ENCODE data around the gene RNASEH1. TPM values are rescaled to one million over a fixed set of nuclear protein-coding genes. Genes with fewer than 3 reads are reported as not detected.

RNASEH1 gene
- total and polyA plus RNA-seq, 2 donors (not counting 1 experiment from before 2014, with no cell fraction given) = 23.8 to 31.2 TPM

DNA sequence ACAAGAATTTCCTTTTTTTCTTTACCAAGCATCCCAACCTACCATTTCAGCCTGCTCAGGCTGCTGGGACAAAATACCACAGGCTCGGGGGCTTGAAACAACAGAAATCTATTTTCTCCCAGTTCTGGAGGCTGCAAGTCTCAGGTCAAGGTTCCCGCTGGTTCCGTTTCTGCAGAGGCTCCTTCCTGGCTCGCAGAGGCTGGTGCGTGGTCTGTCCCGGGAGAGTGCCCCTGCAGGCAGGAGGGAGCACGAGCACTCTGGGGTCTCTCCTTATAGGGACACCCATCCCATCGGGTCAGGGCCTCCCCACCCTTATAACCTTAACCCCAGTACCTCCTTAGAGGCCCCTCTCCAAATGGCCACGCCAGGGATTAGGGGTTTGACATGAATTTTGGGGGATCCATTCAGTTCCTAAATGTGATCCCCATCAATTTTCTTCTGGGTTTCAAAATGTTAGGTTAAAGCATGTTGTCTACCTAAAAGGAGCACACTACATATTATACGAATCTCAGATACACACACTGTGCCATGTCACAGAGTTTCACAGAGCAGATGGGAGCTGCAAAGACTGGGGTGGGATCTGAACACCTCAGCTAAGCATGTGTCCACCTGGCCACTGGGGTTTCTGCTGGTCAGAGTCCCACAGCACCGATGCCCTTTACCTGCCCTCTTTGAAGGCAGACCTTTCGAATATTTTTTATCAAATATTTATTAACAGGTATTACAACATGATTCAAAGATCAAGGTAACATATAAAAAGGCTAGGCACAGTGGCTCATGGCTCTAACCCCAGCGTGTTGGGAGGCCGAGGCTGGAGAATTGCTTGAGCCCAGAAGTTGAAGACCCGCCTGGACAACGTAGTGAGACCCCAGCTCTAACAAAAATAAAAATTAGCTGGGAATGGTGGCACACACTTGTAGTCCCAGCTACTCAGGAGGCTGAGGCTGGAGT is 21.2 kb downstream of the RNASEH1 start:
- Histone ChIP-seq H3K27me3 (ENCODE audit: control insufficient read depth, insufficient read depth, low read length) (no peaks in the 10 kb centered on the region), H4K20me1 (ENCODE audit: control insufficient read depth, extremely low read depth, insufficient read depth, low read length) (no peaks in the 10 kb centered on the region), H3K4me1 (ENCODE audit: control insufficient read depth, extremely low read depth, insufficient read depth, low read length) (peaks cover 15% of the 10 kb centered on the region), H3K9ac (ENCODE audit: insufficient read depth, low read length) (peak overlapping the region; percentile 78), H3K79me2 (ENCODE audit: control insufficient read depth, insufficient read depth, low read length) (no peaks in the 10 kb centered on the region), H2AFZ (ENCODE audit: low read length) (peak overlapping the region; percentile 37), H3K4me3 (replicated peaks in 1 of 4; ENCODE audit: control extremely low read depth in 1 of 4, insufficient read depth in 1 of 4, low read depth in 3 of 4, low read length in 4 of 4) (peak overlapping the region; percentile 21 to 59 (median 45)), H3K27ac (ENCODE audit: insufficient read depth, low read length) (peak overlapping the region; percentile 98), H3K36me3 (ENCODE audit: control insufficient read depth, insufficient read depth, low read length) (peaks cover 6% of the 10 kb centered on the region), H3K9me3 (ENCODE audit: control insufficient read depth, insufficient read depth, low read depth, low read length) (no peaks in the 10 kb centered on the region), H3K4me2 (ENCODE audit: extremely low read depth, insufficient read depth, low read length) (peak overlapping the region; percentile 84)
- DNase-seq (ENCODE audit: low read depth in 2 of 2) = peak; percentile 57 to 62
- TF ChIP-seq EZH2 (IDR thresholded peaks at IDR 0.05; ENCODE audit: low read length, missing control alignments) = no peak
- TF ChIP-seq, protein P1, sequence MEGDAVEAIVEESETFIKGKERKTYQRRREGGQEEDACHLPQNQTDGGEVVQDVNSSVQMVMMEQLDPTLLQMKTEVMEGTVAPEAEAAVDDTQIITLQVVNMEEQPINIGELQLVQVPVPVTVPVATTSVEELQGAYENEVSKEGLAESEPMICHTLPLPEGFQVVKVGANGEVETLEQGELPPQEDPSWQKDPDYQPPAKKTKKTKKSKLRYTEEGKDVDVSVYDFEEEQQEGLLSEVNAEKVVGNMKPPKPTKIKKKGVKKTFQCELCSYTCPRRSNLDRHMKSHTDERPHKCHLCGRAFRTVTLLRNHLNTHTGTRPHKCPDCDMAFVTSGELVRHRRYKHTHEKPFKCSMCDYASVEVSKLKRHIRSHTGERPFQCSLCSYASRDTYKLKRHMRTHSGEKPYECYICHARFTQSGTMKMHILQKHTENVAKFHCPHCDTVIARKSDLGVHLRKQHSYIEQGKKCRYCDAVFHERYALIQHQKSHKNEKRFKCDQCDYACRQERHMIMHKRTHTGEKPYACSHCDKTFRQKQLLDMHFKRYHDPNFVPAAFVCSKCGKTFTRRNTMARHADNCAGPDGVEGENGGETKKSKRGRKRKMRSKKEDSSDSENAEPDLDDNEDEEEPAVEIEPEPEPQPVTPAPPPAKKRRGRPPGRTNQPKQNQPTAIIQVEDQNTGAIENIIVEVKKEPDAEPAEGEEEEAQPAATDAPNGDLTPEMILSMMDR (conservative IDR thresholded peaks at IDR 0.05 in 1 of 2, IDR thresholded peaks at IDR 0.05 in 1 of 2; ENCODE audit: low read depth in 1 of 2, low read length in 2 of 2) = peak; percentile 58 to 65

- Histone ChIP-seq H3K36me3 (ENCODE audit: control insufficient read depth, insufficient read depth, low read length) (peaks cover 6% of the 10 kb centered on the region), H4K20me1 (ENCODE audit: control insufficient read depth, extremely low read depth, insufficient read depth, low read length) (no peaks in the 10 kb centered on the region), H3K9ac (ENCODE audit: insufficient read depth, low read length) (peak overlapping the region; percentile 78), H3K4me2 (ENCODE audit: extremely low read depth, insufficient read depth, low read length) (peak overlapping the region; percentile 84), H3K4me1 (ENCODE audit: control insufficient read depth, extremely low read depth, insufficient read depth, low read length) (peaks cover 15% of the 10 kb centered on the region), H3K27me3 (ENCODE audit: control insufficient read depth, insufficient read depth, low read length) (no peaks in the 10 kb centered on the region), H3K27ac (ENCODE audit: insufficient read depth, low read length) (peak overlapping the region; percentile 98), H3K4me3 (replicated peaks in 1 of 4; ENCODE audit: control extremely low read depth in 1 of 4, insufficient read depth in 1 of 4, low read depth in 3 of 4, low read length in 4 of 4) (peak overlapping the region; percentile 21 to 59 (median 45)), H3K79me2 (ENCODE audit: control insufficient read depth, insufficient read depth, low read length) (no peaks in the 10 kb centered on the region), H3K9me3 (ENCODE audit: control insufficient read depth, insufficient read depth, low read depth, low read length) (no peaks in the 10 kb centered on the region), H2AFZ (ENCODE audit: low read length) (peak overlapping the region; percentile 76)
- TF ChIP-seq, protein P1 (conservative IDR thresholded peaks at IDR 0.05 in 1 of 2, IDR thresholded peaks at IDR 0.05 in 1 of 2; ENCODE audit: low read depth in 1 of 2, low read length in 2 of 2) = peak; percentile 34 to 35
- no peak for TF ChIP-seq EZH2 (IDR thresholded peaks at IDR 0.05; ENCODE audit: low read length, missing control alignments)
- peak; percentile 93 to 94 for DNase-seq (ENCODE audit: low read depth in 2 of 2)
Observed at GRCh38 chr2:3535794-3536681, 22.1 kb downstream of the RNASEH1 start.

DNA sequence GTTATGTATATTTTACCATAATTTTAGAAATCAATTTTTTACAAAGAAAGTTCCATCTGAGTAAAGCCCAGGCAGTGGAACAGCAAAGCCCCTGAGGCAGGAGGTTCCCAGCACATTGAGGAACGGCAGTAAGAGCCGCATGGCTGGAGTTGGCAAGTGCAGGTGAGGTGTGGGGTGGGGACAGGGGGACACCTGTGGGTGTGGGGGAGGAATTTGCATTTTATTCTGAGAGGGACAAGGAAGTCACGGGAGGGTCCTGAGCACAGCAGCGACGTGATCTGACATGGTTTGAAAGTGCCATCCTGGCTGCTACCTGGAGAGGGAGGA is 22.7 kb downstream of the RNASEH1 start:
- Histone ChIP-seq H3K4me1 (ENCODE audit: control insufficient read depth, extremely low read depth, insufficient read depth, low read length) (peaks cover 15% of the 10 kb centered on the region), H3K27me3 (ENCODE audit: control insufficient read depth, insufficient read depth, low read length) (no peaks in the 10 kb centered on the region), H3K9ac (ENCODE audit: insufficient read depth, low read length) (peak overlapping the region; percentile 78), H3K36me3 (ENCODE audit: control insufficient read depth, insufficient read depth, low read length) (peaks cover 6% of the 10 kb centered on the region), H3K4me3 (replicated peaks in 1 of 4; ENCODE audit: control extremely low read depth in 1 of 4, insufficient read depth in 1 of 4, low read depth in 3 of 4, low read length in 4 of 4) (peak overlapping the region in 3 of 4 experiments; percentile 27 to 59 (median 52)), H3K79me2 (ENCODE audit: control insufficient read depth, insufficient read depth, low read length) (no peaks in the 10 kb centered on the region), H3K9me3 (ENCODE audit: control insufficient read depth, insufficient read depth, low read depth, low read length) (no peaks in the 10 kb centered on the region), H4K20me1 (ENCODE audit: control insufficient read depth, extremely low read depth, insufficient read depth, low read length) (no peaks in the 10 kb centered on the region), H3K27ac (ENCODE audit: insufficient read depth, low read length) (peak overlapping the region; percentile 98), H2AFZ (ENCODE audit: low read length) (peak overlapping the region; percentile 30), H3K4me2 (ENCODE audit: extremely low read depth, insufficient read depth, low read length) (peak overlapping the region; percentile 84)
- TF ChIP-seq, protein P1 (conservative IDR thresholded peaks at IDR 0.05 in 1 of 2, IDR thresholded peaks at IDR 0.05 in 1 of 2; ENCODE audit: low read depth in 1 of 2, low read length in 2 of 2) = no peak
- no peak for TF ChIP-seq EZH2 (IDR thresholded peaks at IDR 0.05; ENCODE audit: low read length, missing control alignments)
- no peak for DNase-seq (ENCODE audit: low read depth in 2 of 2)

Data from fibroblast of lung (primary cell).